ENCODE results near the gene SCRN1.

- TF ChIP-seq, protein P1, sequence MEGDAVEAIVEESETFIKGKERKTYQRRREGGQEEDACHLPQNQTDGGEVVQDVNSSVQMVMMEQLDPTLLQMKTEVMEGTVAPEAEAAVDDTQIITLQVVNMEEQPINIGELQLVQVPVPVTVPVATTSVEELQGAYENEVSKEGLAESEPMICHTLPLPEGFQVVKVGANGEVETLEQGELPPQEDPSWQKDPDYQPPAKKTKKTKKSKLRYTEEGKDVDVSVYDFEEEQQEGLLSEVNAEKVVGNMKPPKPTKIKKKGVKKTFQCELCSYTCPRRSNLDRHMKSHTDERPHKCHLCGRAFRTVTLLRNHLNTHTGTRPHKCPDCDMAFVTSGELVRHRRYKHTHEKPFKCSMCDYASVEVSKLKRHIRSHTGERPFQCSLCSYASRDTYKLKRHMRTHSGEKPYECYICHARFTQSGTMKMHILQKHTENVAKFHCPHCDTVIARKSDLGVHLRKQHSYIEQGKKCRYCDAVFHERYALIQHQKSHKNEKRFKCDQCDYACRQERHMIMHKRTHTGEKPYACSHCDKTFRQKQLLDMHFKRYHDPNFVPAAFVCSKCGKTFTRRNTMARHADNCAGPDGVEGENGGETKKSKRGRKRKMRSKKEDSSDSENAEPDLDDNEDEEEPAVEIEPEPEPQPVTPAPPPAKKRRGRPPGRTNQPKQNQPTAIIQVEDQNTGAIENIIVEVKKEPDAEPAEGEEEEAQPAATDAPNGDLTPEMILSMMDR (conservative IDR thresholded peaks at IDR 0.05; ENCODE audit: low read depth, low read length), result no peak
- TF ChIP-seq EZH2 (IDR thresholded peaks at IDR 0.05; ENCODE audit: low read length, unreplicated experiment), result no peak
These were observed 31.9 kb downstream of the SCRN1 start for GRCh38 chr7:29957521-29958310.
